Kidney (tissue), 14 donors: ENCODE results near the gene HSF2BP. TPM values are rescaled to one million over a fixed set of nuclear protein-coding genes. Genes with fewer than 3 reads are reported as not detected.

Experiments used
- DNase-seq, 5 donors: peaks; one replicate each; pipeline ENCODE4 v3.0.0-alpha.2; 2013 to 2020
- FAIRE-seq: peaks from 2 replicates; lab custom pipeline; 2012; peaks lifted over from hg19 to GRCh38; lab: Jason Lieb, UNC
- H3K27ac ChIP-seq, 2 donors: one replicate each; pipeline ENCODE4 v1.7.0; 2013; ENCODE audit warnings: low read depth in 2 of 2, low read length in 2 of 2, inconsistent platforms in 1 of 2
- H3K27me3 ChIP-seq: one replicate; pipeline ENCODE4 v1.7.1; 2013; ENCODE audit warnings: low read length, inconsistent platforms; ENCODE audit not compliant: control insufficient read depth, insufficient read depth
- H3K36me3 ChIP-seq, 3 donors: one replicate each; pipeline versions ENCODE4 v1.7.0 to v1.7.1; 2013; ENCODE audit warnings: low read length in 3 of 3, control low read depth in 1 of 3, inconsistent platforms in 1 of 3; ENCODE audit not compliant: insufficient read depth in 3 of 3, control insufficient read depth in 2 of 3
- H3K4me1 ChIP-seq, 3 donors: one replicate each; pipeline versions ENCODE4 v1.7.0 to v1.7.1; 2013; ENCODE audit warnings: low read length in 3 of 3, inconsistent platforms in 1 of 3, low read depth in 1 of 3; ENCODE audit not compliant: control insufficient read depth in 2 of 3, insufficient read depth in 2 of 3
- H3K4me3 ChIP-seq, 3 donors: one replicate each; pipeline versions ENCODE4 v1.7.0 to v1.8.1; 2013; ENCODE audit warnings: low read length in 3 of 3, control low read depth in 1 of 3, inconsistent platforms in 1 of 3
- H3K9ac ChIP-seq, 3 donors: one replicate each; pipeline versions ENCODE4 v1.7.0 to v1.7.1; 2013; ENCODE audit warnings: low read length in 3 of 3, control low read depth in 1 of 3, inconsistent platforms in 1 of 3
- H3K9me3 ChIP-seq, 3 donors: one replicate each; pipeline versions ENCODE4 v1.7.0 to v1.7.1; 2013; ENCODE audit warnings: low read length in 3 of 3, control low read depth in 1 of 3, inconsistent platforms in 1 of 3; ENCODE audit not compliant: control insufficient read depth in 2 of 3, insufficient read depth in 1 of 3
- CTCF ChIP-seq: IDR thresholded peaks from 3 replicates; pipeline ENCODE4 v1.5.1; 2012; ENCODE audit warnings: mild to moderate bottlenecking, moderate library complexity, borderline replicate concordance; ENCODE audit not compliant: insufficient read depth; ENCODE audit errors: extremely low read depth
- intact Hi-C: fragments of 100-400 bp; cut with DNase I; formaldehyde crosslinking; loops from one replicate; pipeline ENCODE4 v1.11.1; 2022
- polyA plus RNA-seq: library from polyadenylated mRNA; stranded (reverse); fragments of 350-450 nt; fragmentation: Illumina TruSeq; extraction: RNeasy Lipid Tissue Mini Kit (QIAGEN cat#74804); gene quantifications from one replicate; pipeline ENCODE4 v1.2.3, GENCODE V29; 2014; ENCODE audit warnings: low read depth, low replicate concordance; ENCODE audit not compliant: insufficient read depth
- total RNA-seq: library from RNA; stranded (reverse); fragmentation: NEBNext Ultra II Directional; extraction: Animal tissue kit (Norgen Biotek cat#: 25700); gene quantifications from one replicate; pipeline ENCODE4 v1.2.1, GENCODE V29; 2021
- donor health status: control.
- donor health status: control.
- donor health status: control.
- donor health status: control.
- donor health status: control.
- donor health status: DM: yes; HTN: yes; CAD: no.
- donor health status: Normal renal cell carcinoma (clear cell type).

HSF2BP gene
- total and polyA plus RNA-seq, 2 donors from 2014 or later: 0.19 to 0.60 TPM

DNA sequence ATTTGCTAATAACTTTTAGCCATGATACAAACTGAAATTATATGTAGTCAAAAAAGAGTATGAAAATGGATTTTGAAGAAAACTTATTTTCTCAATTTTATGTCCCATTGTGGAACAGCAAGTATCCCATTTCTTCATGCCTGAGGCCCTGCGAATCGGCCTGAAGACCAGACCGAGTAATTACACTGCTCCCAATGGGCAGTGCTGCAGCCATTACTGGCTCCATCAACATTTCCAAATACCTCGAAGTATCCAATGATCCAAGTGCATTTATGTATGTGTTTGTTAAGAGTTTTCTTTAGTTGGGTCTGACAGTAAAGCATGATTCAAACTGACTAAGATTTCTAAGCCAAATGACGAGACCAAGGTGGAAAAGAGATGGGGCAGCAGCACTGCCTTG, 44.4 kb downstream of the HSF2BP start:
- no peaks in the 10 kb centered on the region for H3K36me3 ChIP-seq
- FAIRE-seq: no peak
- H3K9ac ChIP-seq: no peak overlapping the region
- intact Hi-C loops: no loop called here
- no peaks in the 10 kb centered on the region for H3K27me3 ChIP-seq
- H3K4me3 ChIP-seq: no peak overlapping the region
- H3K27ac ChIP-seq: no peak overlapping the region
- no peak for DNase-seq
- TF ChIP-seq CTCF: no peak
- H3K4me1 ChIP-seq: peaks cover 0 to 3% (median 0%) of the 10 kb centered on the region in 3 donors
- no peaks in the 10 kb centered on the region for H3K9me3 ChIP-seq

DNA sequence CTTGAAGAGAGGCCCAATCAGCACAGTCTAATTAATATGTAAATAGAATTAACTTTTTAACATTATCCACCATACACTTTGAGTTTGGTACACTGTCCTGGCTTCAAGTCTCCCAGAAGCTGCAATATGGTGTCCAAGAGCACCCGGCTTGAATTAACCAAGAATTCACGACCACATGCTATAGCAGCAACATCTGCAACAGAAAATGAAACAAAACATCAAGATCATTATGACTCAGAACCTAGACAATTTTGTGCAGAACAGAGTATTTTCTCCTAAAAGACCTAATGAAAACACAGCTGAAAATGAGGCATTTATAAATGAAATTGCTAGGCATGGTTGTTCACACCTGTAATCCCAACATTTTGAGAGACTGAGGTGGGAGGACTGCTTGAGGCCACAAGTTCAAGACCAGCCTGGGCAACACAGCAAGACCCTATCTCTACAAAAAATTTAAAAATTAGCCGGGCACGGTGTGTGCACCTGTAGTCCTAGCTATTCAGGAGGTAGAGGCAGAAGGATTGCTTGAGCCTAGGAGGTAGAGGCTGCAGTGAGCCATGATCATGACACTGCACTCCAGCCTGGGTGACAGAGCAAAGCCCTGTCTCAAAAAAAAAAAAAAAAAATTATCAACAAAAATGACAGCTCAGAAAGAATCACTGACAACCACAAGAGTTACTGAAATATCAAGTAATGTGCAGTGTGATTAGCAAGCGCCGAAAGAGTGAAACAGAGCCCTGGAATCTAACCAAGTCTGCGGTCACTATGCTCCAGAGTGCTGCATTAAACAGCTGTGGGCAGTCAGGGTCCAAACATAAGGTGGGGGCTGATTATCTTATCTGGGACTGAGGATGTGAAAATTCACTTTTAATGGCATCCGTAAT, 45.3 kb downstream of the HSF2BP start:
- DNase-seq: no peak
- Histone ChIP-seq H3K4me3 (no peak overlapping the region), H3K27me3 (no peaks in the 10 kb centered on the region), H3K36me3 (no peaks in the 10 kb centered on the region), H3K9ac (no peak overlapping the region), H3K9me3 (no peaks in the 10 kb centered on the region), H3K27ac (no peak overlapping the region), H3K4me1 (peaks cover 0 to 7% (median 0%) of the 10 kb centered on the region in 3 donors)
- intact Hi-C loops: no loop called here
- no peak for FAIRE-seq
- no peak for TF ChIP-seq CTCF

DNA sequence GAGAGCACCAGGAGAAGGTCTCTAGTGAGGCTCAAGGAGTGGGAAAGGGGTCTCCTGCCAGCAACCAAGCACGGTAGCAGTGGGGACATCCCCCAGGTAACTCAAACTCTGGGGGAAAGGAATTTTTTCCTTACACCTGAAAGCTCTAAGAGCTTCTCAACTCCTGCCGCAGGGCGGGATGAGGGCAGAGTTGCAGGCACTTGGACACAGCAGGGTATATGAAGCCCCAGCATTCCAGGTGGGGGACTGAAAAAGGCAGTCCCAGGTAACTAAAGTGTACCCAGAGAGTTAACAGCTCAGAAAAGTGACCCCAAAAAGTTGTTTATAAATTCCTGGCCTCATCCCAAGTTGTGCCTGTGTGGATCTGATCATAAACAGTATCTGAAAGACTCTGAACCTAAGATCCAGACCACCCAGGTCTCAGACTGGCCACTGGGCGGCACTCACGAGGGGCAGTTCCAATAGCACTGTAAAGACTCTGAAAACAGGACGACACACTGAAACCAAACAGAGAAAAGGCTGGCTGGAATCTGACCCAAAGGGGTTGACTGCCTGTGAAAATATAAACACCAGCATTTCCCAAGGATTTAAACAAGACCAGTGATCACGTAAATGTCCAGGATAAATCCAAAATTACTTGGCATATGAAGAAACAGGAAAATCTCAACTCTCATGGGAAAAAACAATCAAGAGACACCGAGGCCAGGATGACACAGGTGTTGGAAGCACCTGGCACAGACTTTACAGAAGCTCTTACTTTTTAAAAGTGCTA, 47.5 kb downstream of the HSF2BP start:
- H3K27ac ChIP-seq: no peak overlapping the region
- peak; percentile 71 for TF ChIP-seq CTCF
- no peaks in the 10 kb centered on the region for H3K27me3 ChIP-seq
- peak overlapping the region in 1 of 3 donors; percentile 2 for H3K9ac ChIP-seq
- H3K4me3 ChIP-seq: no peak overlapping the region
- DNase-seq: peak; percentile 60 to 83 (median 72)
- H3K36me3 ChIP-seq: no peaks in the 10 kb centered on the region
- H3K4me1 ChIP-seq: peaks cover 0 to 7% (median 0%) of the 10 kb centered on the region in 3 donors
- H3K9me3 ChIP-seq: no peaks in the 10 kb centered on the region
- intact Hi-C loops: no loop called here
- no peak for FAIRE-seq
